Prostate gland (tissue), 2 donors: ENCODE data around the gene RXRA. TPM values are rescaled to one million over a fixed set of nuclear protein-coding genes. Genes with fewer than 3 reads are reported as not detected.

Experiments used
- DNase-seq: peaks from one replicate; pipeline ENCODE4 v3.0.0-alpha.2; 2019; ENCODE audit warnings: low spot score
- H3K27ac ChIP-seq, 2 donors: fragments of 200-600 bp; sonication (generic); 2 replicates each; pipeline ENCODE4 v1.5.1; 2017 to 2019
- H3K27me3 ChIP-seq: fragments of 200-600 bp; sonication (generic); replicated peaks from 2 replicates; pipeline ENCODE4 v1.5.1; 2019; ENCODE audit not compliant: insufficient read depth
- H3K36me3 ChIP-seq, 2 donors: fragments of 200-600 bp; sonication (generic); 1 replicate in 1 of 2; 2 replicates in 1 of 2; pipeline versions ENCODE4 v1.5.1 to v1.8.1; 2017 to 2019
- H3K4me1 ChIP-seq: fragments of 200-600 bp; sonication (generic); replicated peaks from 2 replicates; pipeline ENCODE4 v1.5.1; 2019
- H3K4me3 ChIP-seq, 2 donors: fragments of 200-600 bp; sonication (generic); 2 replicates each; pipeline ENCODE4 v1.5.1; 2017 to 2019
- H3K9me3 ChIP-seq: fragments of 200-600 bp; sonication (generic); 2 replicates; pipeline ENCODE4 v1.5.1; 2017
- POLR2A ChIP-seq: fragments of 450-650 bp; IDR thresholded peaks from one replicate; pipeline ENCODE4 v1.6.1; 2016; ENCODE audit warnings: antibody characterized with exemption, mild to moderate bottlenecking
- POLR2AphosphoS5 ChIP-seq: sonication (generic); formaldehyde crosslinking; IDR thresholded peaks from one replicate; pipeline ENCODE4 v1.6.1; 2017; ENCODE audit warnings: antibody characterized with exemption
- WGBS: methylation state at CpG from one replicate; pipeline ENCODE4 v1.1.5; 2018; 5-methylcytosine and 5-hydroxymethylcytosine counted together
- intact Hi-C: fragments of 100-400 bp; cut with DNase I; formaldehyde crosslinking; loops from one replicate; pipeline ENCODE4 v1.14.2; 2022
- total RNA-seq, 2 donors: library from RNA; depleted of rRNA; stranded (reverse); fragments of >200 nt; gene quantifications; one replicate each; pipeline ENCODE4 v1.1.0, GENCODE V29; 2016
- TF ChIP-seq, protein P1 (sequence below), 4 experiments: fragments of 200-600 bp in 2 of 4; fragments of 450-650 bp in 2 of 4; sonication (generic) in 2 of 4; IDR thresholded peaks; 1 replicate in 3 of 4; 2 replicates in 1 of 4; pipeline ENCODE4 v1.5.1; 2016 to 2019; ENCODE audit warnings: antibody characterized with exemption in 4 of 4, mild to moderate bottlenecking in 2 of 4, moderate library complexity in 2 of 4

RXRA gene
- total RNA-seq, 2 donors from 2014 or later = 69.5 to 84.1 TPM

DNA sequence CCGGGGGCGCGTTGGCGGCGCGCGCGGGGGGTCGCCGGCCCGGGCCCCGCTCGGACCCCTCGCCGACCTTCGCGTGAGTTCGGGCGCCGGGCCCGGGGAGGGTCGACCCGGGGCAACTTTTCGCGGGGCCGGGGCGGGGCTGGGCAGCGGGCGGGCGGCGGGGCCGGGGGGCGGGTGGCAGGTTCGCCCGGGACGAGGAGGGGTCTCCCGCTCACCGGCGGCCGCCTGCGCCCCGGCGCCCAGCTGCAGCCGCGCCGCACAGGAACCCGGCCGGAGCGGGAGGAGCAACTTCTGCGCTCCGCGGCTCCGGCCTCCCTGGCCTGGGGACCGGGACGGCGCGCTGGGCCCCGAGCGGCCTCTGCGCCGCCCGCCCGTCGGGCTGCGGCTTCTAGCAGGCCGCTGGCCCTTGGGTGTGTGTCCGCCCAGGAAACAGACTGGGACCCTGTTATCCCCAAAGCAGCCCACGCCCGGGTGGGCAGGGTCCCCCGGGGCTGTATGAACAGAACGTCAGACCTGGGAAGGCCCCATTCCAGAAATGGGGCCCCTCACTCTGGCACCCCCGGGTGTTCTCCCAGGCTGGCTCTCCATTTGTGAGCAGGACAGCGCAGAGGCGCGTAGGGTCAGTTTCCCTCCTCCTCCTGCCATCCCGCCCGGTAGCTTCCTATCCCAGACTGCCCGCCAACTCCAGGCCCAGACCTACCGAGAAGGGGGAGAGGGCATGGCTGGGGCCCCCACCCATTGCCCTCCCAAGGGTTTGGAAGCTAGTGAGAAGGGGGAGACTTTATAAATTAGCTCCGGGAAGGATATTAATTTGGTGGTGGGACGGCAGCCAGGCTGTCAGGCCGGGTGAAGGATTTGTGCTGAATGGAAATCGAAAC, 708 bp downstream of the RXRA start:
- no peak for DNase-seq
- WGBS = under 1% methylated on average over 31 of the region's 83 CpGs
- H3K4me3 ChIP-seq = peak overlapping the region; percentile 56 to 81

DNA sequence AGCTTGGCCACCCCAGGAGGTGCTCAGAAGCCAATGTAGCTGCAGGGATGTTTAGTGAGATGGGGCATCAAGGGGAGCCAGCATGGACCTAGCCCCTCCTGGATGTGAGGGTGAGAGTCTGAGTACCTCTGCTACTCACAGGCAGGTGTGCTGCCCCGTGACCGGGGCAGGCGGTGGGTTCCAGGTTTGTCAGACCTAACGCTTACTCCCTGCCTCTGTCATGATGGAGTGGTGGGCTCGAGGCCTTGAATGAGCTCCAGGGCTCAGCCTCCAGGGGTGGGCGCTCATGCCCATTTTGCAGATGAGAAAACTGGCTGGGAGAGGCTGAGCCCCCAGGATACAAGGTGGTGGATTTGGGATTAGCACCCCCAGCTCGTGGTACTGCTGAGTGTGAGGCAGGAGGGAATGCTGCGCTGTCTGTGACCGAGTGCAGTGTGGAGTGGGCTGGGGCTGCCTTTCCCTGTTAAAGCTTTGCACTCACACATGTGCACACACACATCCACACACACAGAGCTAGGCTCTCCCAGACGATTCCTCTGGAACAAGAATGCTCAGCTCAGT, 1.5 kb downstream of the RXRA start:
- no peak for TF ChIP-seq POLR2A
- TF ChIP-seq, protein P1, sequence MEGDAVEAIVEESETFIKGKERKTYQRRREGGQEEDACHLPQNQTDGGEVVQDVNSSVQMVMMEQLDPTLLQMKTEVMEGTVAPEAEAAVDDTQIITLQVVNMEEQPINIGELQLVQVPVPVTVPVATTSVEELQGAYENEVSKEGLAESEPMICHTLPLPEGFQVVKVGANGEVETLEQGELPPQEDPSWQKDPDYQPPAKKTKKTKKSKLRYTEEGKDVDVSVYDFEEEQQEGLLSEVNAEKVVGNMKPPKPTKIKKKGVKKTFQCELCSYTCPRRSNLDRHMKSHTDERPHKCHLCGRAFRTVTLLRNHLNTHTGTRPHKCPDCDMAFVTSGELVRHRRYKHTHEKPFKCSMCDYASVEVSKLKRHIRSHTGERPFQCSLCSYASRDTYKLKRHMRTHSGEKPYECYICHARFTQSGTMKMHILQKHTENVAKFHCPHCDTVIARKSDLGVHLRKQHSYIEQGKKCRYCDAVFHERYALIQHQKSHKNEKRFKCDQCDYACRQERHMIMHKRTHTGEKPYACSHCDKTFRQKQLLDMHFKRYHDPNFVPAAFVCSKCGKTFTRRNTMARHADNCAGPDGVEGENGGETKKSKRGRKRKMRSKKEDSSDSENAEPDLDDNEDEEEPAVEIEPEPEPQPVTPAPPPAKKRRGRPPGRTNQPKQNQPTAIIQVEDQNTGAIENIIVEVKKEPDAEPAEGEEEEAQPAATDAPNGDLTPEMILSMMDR (IDR thresholded peaks at IDR 0.05) = no peak
- no peak for TF ChIP-seq POLR2AphosphoS5
- intact Hi-C loops = loop anchor here (2.0 to 5.0 kb wide), 4 partner anchors 40 to 155 kb away; no protein-coding TSS in a partner anchor
- 33% methylated on average over 7 of the region's 10 CpGs for WGBS
- peak overlapping the region; percentile 84 to 93 for H3K27ac ChIP-seq
- peak overlapping the region; percentile 56 to 81 for H3K4me3 ChIP-seq
- no peaks in the 10 kb centered on the region for H3K36me3 ChIP-seq
- H3K9me3 ChIP-seq = no peaks in the 10 kb centered on the region
- H3K27me3 ChIP-seq = no peaks in the 10 kb centered on the region
- DNase-seq = no peak
- peaks cover 26% of the 10 kb centered on the region for H3K4me1 ChIP-seq

More for the DNA sequence above, 708 bp downstream of the RXRA start:
- Histone ChIP-seq H3K4me1 (peaks cover 25% of the 10 kb centered on the region), H3K36me3 (no peaks in the 10 kb centered on the region), H3K9me3 (no peaks in the 10 kb centered on the region), H3K27ac (peak overlapping the region; percentile 84 to 93), H3K27me3 (no peaks in the 10 kb centered on the region)
- intact Hi-C loops = loop anchor here (2.0 to 5.0 kb wide), 4 partner anchors 40 to 155 kb away; no protein-coding TSS in a partner anchor
- TF ChIP-seq, protein P1 (IDR thresholded peaks at IDR 0.05) = no peak
- TF ChIP-seq POLR2AphosphoS5 (no peak), POLR2A (peak; percentile 12)

DNA sequence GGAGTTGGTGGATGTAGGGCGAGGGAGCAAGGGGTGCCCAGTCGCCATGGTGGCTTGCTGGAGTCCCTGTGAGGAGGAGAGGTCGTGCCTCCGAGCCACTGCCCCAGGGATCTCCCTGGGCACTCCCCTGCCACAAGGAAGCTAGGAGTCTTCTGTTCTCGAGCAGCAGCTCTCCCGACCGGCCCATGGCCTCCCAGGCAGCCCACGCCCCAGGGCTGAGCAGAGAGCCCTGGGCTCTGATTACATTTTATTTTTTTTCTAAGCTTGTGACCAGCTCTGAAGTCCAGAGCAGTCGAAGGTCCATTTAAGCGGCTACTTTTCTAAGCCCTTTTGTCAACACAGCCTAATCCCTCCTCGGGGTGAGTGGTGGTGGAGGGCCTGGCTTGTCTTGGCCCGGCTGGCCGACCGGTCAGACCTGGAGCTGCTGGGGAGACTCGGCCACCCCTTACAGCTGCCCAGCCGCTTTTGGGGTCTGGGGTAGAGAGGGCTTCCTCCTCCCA, 2.1 kb downstream of the RXRA start:
- WGBS = 25% methylated on average over 15 of the region's 16 CpGs
- intact Hi-C loops = loop anchor here (5.0 kb wide), 3 partner anchors 39 to 156 kb away; no protein-coding TSS in a partner anchor

DNA sequence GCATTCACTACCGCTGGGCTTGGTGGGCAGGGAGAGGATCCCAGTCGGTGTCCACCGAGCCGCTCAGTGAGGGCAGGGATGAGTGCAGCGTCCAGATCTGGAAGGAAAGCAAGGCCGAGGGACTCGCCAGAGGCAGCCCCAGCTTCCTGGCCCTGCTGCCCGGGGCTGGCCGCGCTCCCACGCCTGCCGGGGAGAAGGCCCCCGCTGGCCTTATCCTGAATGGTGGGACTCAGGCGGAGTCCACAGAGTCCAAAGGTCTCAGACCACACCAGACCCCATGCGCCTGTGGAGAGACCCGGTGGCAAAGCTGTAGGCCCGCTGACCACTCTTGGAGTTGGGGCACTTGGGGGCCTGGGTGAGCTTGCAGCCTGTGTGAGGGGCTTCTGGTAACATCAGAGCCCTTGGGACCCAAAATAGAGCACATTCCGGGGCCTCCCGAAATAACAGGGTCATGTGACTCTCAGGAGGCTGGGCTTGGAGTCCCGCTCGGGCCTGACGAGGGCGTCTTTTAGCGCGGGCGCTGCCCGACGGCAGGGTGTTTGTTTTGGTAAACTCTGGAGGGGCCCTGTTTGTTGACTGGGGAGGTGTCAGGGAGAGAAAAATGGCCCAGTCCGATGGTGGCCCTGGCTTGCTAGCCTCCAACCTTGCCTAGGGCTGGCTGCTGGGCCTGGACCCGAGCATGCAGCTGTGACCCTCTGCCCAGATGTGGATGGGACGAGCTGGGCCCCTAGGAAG, 2.8 kb downstream of the RXRA start:
- H3K27me3 ChIP-seq = no peaks in the 10 kb centered on the region
- TF ChIP-seq, protein P1 (IDR thresholded peaks at IDR 0.05) = peak in 1 of 4 experiments; percentile 34
- TF ChIP-seq POLR2AphosphoS5 (peak; percentile 70), POLR2A (peak; percentile 31)
- peak overlapping the region; percentile 84 to 93 for H3K27ac ChIP-seq
- DNase-seq = peak; percentile 55
- no peaks in the 10 kb centered on the region for H3K36me3 ChIP-seq
- intact Hi-C loops = loop anchor here (5.0 kb wide), 3 partner anchors 38 to 157 kb away; no protein-coding TSS in a partner anchor
- H3K4me1 ChIP-seq = peaks cover 38% of the 10 kb centered on the region
- 36% methylated on average over 25 of the region's 31 CpGs for WGBS
- H3K9me3 ChIP-seq = no peaks in the 10 kb centered on the region
- H3K4me3 ChIP-seq = peak overlapping the region; percentile 56 to 81

More for the DNA sequence above, 2.1 kb downstream of the RXRA start:
- Histone ChIP-seq H3K4me3 (peak overlapping the region; percentile 56 to 81), H3K27ac (peak overlapping the region; percentile 84 to 93), H3K4me1 (peaks cover 32% of the 10 kb centered on the region), H3K36me3 (no peaks in the 10 kb centered on the region), H3K9me3 (no peaks in the 10 kb centered on the region), H3K27me3 (no peaks in the 10 kb centered on the region)
- no peak for DNase-seq
- TF ChIP-seq POLR2A (peak; percentile 49), POLR2AphosphoS5 (no peak)
- TF ChIP-seq, protein P1 (IDR thresholded peaks at IDR 0.05) = no peak
